ENCODE results near the gene EML4. TPM values are rescaled to one million over a fixed set of nuclear protein-coding genes. Genes with fewer than 3 reads are reported as not detected.

The EML4 gene
- total RNA-seq, 2 experiments from 2014 or later: 37.1 to 43.2 TPM

- POLR2A ChIA-PET: interaction anchor here (0.6 to 1.1 kb wide), 2 partner anchors 12 to 32 kb away, joined by 3 to 4 read pairs; no protein-coding TSS in a partner anchor
- Histone ChIP-seq H4K20me1 (ENCODE audit: insufficient read depth, low read length) (no peaks in the 10 kb centered on the region), H3K4me3 (ENCODE audit: low read depth, low read length, poor library complexity, severe bottlenecking) (no peak overlapping the region), H3K9me3 (ENCODE audit: low read length) (no peaks in the 10 kb centered on the region), H3K79me2 (ENCODE audit: insufficient read depth, low read depth, low read length) (no peaks in the 10 kb centered on the region), H3K4me1 (ENCODE audit: insufficient read depth, low read length, poor library complexity, severe bottlenecking) (no peaks in the 10 kb centered on the region), H2AFZ (ENCODE audit: low read length) (no peak overlapping the region), H3K36me3 (ENCODE audit: insufficient read depth, low read length) (0 out of 2 replicates have a peak, but pooled peaks cover 1% of the 10 kb centered on the region), H3K9me2 (ENCODE audit: insufficient read depth, low read length) (no peaks in the 10 kb centered on the region), H3K4me2 (ENCODE audit: low read length) (no peak overlapping the region), H3K27ac (ENCODE audit: low read depth, low read length, poor library complexity, severe bottlenecking) (no peak overlapping the region)
- DNase-seq (ENCODE audit: low spot score): no peak
- CTCF ChIA-PET (ENCODE audit: unreplicated experiment): no interaction called here
- no TSS peak for BruUV-seq (replicated peaks)
- intact Hi-C loops (cut with micrococcal nuclease; ENCODE audit: unreplicated experiment): no loop called here
- TF ChIP-seq EZH2phosphoT487 (IDR thresholded peaks at IDR 0.05; ENCODE audit: borderline replicate concordance, low read depth, low read length) (no peak), CTCF (conservative IDR thresholded peaks at IDR 0.05; ENCODE audit: low read length) (no peak)
These were observed 119.7 kb downstream of the EML4 start for GRCh38 chr2:42288811-42289210.

- no peak for DNase-seq (ENCODE audit: low spot score)
- no peak overlapping the region for H3K4me2 ChIP-seq (ENCODE audit: low read length)
- ChIA-PET POLR2A (interaction anchor here (0.5 kb wide), 1 partner anchor 94 kb away, joined by 3 read pairs; no protein-coding TSS in a partner anchor), CTCF (ENCODE audit: unreplicated experiment) (no interaction called here)
- peaks cover 5% of the 10 kb centered on the region; the same call in 1 of the 2 replicates for H3K36me3 ChIP-seq (ENCODE audit: insufficient read depth, low read length)
- H2AFZ ChIP-seq (ENCODE audit: low read length): no peak overlapping the region
- H3K9me2 ChIP-seq (ENCODE audit: insufficient read depth, low read length): no peaks in the 10 kb centered on the region
- H3K27ac ChIP-seq (ENCODE audit: low read depth, low read length, poor library complexity, severe bottlenecking): no peak overlapping the region
- no peak overlapping the region for H3K4me3 ChIP-seq (ENCODE audit: low read depth, low read length, poor library complexity, severe bottlenecking)
- H3K9me3 ChIP-seq (ENCODE audit: low read length): no peaks in the 10 kb centered on the region
- intact Hi-C loops (cut with micrococcal nuclease; ENCODE audit: unreplicated experiment): no loop called here
- BruUV-seq (replicated peaks): no TSS peak
- TF ChIP-seq CTCF (conservative IDR thresholded peaks at IDR 0.05; ENCODE audit: low read length) (no peak), EZH2phosphoT487 (IDR thresholded peaks at IDR 0.05; ENCODE audit: borderline replicate concordance, low read depth, low read length) (no peak)
- H4K20me1 ChIP-seq (ENCODE audit: insufficient read depth, low read length): no peaks in the 10 kb centered on the region
- no peaks in the 10 kb centered on the region for H3K79me2 ChIP-seq (ENCODE audit: insufficient read depth, low read depth, low read length)
- no peaks in the 10 kb centered on the region for H3K4me1 ChIP-seq (ENCODE audit: insufficient read depth, low read length, poor library complexity, severe bottlenecking)
These were observed 120.1 kb downstream of the EML4 start for GRCh38 chr2:42289222-42289621.

- BruUV-seq (replicated peaks): no TSS peak
- Histone ChIP-seq H3K9me2 (ENCODE audit: insufficient read depth, low read length) (no peaks in the 10 kb centered on the region), H2AFZ (ENCODE audit: low read length) (no peak overlapping the region), H3K36me3 (ENCODE audit: insufficient read depth, low read length) (peaks cover 7% of the 10 kb centered on the region; the same call in 1 of the 2 replicates), H3K79me2 (ENCODE audit: insufficient read depth, low read depth, low read length) (no peaks in the 10 kb centered on the region), H3K4me3 (ENCODE audit: low read depth, low read length, poor library complexity, severe bottlenecking) (no peak overlapping the region), H3K27ac (ENCODE audit: low read depth, low read length, poor library complexity, severe bottlenecking) (no peak overlapping the region), H4K20me1 (ENCODE audit: insufficient read depth, low read length) (no peaks in the 10 kb centered on the region), H3K4me1 (ENCODE audit: insufficient read depth, low read length, poor library complexity, severe bottlenecking) (no peaks in the 10 kb centered on the region), H3K4me2 (ENCODE audit: low read length) (no peak overlapping the region), H3K9me3 (ENCODE audit: low read length) (no peaks in the 10 kb centered on the region)
- DNase-seq (ENCODE audit: low spot score): no peak
- CTCF ChIA-PET (ENCODE audit: unreplicated experiment): no interaction called here
- intact Hi-C loops (cut with micrococcal nuclease; ENCODE audit: unreplicated experiment): no loop called here
- TF ChIP-seq EZH2phosphoT487 (IDR thresholded peaks at IDR 0.05; ENCODE audit: borderline replicate concordance, low read depth, low read length) (no peak), CTCF (conservative IDR thresholded peaks at IDR 0.05; ENCODE audit: low read length) (no peak)
- POLR2A ChIA-PET: interaction anchor here (0.5 to 1.1 kb wide), 2 partner anchors 16 to 93 kb away, joined by 3 to 4 read pairs; no protein-coding TSS in a partner anchor
These were observed 120.9 kb downstream of the EML4 start for GRCh38 chr2:42290005-42290404.
